GM10847 (cell line): ENCODE measurements around the gene GMCL2.

ENCODE experiments used
- POLR2A ChIP-seq: IDR thresholded peaks from 2 replicates; pipeline ENCODE4 v1.6.1; 2011; ENCODE audit not compliant: insufficient read length; ENCODE audit errors: extremely low read depth

GMCL2 gene

DNA sequence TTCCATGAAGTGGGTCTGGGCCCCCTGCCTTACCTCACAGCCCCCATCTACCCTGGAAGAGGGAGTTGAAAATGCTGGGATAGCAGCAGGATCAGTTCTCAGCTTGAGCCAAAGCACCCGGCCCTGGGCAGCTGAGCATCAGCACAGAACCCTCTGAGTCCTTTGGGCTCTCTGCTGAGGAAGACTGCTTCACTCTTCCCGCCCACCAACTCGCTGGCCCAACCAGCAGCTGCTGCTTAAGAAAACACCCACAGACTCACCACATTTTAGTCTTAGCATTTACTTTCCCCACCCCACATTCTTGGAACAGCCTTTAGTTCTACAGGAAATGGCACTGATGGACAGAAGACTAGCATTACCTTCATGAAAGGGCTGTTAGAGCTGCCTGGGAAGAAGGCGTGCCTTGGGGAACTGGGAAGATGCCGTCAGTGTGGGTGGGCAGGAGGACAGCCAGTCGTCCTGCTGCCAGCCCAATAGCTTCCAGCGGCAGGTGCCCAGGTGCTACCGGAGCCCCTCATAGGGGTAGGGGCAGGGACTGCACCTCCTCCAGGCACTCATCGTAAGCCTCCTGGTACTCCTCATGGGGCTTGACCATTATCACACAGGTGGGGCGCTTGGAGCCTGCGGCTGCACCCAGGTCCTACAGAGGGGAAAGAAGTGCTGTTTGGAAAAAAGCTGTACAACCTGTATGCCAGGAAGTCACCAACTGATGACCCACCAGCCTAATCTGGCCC is 37.8 kb downstream of the GMCL2 start:
- TF ChIP-seq POLR2A: no peak

DNA sequence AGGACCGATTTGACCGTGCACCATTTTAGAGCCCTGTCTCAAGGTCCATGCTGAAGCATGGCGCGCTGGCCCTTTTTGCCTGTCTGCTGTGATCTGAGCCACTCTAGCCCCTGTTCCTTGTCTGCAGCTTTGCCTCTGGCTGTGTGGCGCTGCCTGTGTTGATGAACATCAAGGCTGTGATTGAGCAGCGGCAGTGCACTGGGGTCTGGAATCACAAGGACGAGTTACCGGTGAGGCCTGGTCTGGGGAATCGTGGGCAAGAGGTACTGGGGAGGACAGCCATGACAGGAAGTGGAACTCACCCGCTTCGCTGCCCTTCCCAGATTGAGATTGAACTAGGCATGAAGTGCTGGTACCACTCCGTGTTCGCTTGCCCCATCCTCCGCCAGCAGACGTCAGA is 39.8 kb downstream of the GMCL2 start:
- TF ChIP-seq POLR2A: no peak

DNA sequence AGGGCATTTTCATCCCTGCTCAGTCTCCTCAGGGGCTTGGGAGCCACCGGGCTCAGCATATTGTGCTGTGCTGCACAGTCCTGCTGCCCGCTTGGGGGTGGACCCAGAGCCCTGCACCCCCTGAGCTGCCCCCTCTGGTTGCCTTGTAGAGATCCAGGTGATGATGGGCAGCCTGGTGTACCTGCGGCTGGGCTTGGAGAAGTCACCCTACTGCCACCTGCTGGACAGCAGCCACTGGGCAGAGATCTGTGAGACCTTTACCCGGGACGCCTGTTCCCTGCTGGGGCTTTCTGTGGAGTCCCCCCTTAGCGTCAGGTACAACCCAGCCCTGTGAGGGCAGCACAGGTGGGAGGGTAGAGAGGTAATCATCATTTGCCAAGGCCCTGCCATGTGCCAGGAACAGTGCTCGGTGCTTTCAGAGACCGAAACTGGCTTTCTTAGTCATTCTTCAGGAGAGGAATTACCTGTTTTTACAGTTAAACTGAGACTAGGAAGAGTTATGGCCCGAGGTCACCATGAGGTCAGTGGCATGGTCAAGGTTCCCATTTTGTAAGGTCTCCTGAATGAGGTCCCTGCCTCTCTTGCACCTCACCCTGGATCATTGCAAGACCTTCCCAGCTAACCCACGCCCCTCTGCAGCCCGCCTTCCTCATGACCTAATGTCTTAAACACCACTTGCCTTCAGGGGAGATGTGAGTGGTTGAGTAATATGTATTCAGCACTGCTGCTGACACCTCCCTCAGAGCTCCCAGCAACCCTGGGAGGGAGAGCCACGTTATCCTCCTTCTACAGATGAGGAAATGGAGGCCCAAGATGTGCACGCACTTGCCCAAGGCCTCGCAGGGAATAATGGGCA is 41.0 kb downstream of the GMCL2 start:
- TF ChIP-seq POLR2A: no peak

DNA sequence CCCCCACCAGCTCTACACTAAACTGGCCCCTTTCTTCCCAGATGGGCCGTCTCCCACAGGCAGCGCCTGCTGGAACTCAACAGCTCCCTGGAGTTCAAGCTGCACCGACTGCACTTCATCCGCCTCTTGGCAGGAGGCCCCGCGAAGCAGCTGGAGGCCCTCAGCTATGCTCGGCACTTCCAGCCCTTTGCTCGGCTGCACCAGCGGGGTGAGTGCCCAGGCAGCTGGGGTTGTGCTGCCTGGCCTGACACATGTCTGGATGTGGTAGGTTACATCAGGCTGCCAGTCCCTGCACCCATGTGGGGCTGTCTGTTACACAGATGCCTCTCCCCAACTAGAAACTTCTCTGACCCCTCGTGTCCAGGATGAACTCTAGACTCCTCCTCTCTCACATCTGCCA is 43.3 kb downstream of the GMCL2 start:
- TF ChIP-seq POLR2A: no peak

DNA sequence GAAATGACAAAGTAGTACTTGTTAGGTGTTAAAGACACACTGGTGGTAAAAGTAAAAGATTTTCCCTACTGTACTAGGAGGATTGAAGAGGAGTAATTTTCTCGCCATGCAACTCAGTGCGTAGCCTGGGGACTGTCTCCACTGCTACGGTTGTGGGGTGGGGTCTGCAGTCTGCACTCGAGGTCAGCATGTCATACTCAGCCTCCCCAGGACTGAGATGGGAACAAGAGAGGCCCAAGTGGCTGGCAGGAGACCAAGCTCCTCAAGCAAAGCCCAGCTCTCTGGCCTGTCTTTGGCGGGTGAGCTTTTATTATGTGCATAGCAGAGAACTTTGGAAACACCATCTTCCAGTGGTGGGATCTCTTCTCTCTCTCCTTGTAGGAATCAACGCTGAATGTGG is 43.9 kb downstream of the GMCL2 start:
- no peak for TF ChIP-seq POLR2A

DNA sequence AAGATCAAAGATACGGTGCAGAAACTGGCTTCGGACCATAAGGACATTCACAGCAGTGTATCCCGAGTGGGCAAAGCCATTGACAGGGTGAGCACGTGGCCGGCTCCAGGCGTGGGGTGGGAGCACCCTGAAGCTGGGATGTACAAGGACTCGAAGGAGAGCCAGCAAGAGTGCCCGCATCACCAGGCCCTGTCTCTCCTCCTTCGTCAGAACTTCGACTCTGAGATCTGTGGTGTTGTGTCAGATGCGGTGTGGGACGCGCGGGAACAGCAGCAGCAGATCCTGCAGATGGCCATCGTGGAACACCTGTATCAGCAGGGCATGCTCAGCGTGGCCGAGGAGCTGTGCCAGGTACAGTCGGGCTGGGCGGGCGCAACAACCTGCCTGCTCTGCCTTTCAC is 44.5 kb downstream of the GMCL2 start:
- TF ChIP-seq POLR2A: no peak

DNA sequence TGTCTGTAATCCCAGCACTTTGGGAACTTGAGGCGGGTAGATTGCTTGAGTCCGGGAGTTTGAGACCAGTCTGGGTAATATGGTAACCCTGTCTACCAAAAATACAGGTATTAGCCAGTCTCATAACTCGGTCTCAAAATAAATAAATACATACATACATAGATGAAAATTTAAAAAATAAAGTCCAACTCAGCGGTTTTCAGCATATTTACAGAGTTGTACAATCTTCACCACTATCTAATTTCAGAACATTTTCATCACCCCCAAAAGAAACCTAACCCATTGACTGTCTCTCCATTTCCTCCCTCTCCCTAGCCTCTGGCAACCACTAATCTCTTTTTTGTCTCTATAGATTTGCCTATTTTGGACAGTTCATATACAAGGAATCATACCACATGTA is 45.6 kb downstream of the GMCL2 start:
- TF ChIP-seq POLR2A: no peak

DNA sequence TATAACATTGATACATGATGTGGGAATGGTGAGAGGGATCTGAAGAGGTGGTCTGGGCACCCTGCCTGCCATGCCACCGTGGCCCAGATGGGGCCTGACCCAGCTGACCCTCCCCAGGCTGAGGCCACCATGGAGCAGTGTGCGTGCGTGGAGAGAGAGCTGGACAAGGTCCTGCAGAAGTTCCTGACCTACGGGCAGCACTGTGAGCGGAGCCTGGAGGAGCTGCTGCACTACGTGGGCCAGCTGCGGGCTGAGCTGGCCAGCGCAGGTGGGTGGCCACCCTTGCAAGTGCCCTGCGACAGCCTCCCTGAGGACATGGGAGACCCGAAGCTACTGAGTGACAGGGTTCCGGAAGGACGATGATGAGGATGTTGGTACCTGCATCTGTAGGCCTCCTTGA is 49.2 kb downstream of the GMCL2 start:
- no peak for TF ChIP-seq POLR2A

DNA sequence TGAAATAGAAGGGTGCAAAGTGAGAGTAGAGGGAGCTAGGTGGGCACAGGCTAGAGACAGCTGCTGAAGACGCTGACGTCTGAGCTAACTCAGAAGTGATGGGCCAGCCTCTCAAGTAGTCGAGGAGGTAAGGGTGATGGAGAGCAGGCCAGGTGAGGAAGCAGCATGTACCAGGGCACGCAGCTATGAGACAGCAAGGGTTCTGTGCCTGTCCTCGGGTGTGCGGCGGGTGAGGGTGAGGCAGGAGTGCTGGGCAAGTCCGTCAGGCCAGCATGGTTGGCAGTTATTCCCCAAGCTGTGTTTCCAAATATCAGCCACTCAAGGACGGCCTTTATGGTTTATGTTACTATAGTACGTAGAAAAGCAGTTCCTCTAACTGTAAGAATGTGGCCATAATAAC is 50.2 kb downstream of the GMCL2 start:
- no peak for TF ChIP-seq POLR2A
